Measurements from ENCODE around the gene GOT1.

DNA sequence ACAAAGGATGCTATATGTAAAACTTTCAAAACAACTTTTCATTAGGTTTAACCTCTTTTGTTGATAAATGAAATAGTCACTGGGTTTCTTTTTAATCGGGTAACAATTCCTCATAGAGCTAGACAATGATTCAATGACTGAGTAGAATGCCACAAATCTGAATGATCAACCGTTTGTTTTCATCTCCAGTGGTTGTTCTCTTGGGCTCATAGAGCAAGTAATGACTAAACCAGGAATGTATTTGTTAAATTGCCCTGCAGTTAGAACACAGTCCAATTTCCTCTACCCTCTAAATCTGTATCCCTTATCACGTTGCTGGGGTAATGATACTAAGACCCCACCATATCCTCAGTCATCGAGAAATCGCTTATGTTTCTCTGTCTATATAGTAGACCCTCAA is 61.3 kb downstream of the GOT1 start:
- no peak for TF ChIP-seq JUNB (IDR thresholded peaks at IDR 0.05)
- TF ChIP-seq, protein P1, sequence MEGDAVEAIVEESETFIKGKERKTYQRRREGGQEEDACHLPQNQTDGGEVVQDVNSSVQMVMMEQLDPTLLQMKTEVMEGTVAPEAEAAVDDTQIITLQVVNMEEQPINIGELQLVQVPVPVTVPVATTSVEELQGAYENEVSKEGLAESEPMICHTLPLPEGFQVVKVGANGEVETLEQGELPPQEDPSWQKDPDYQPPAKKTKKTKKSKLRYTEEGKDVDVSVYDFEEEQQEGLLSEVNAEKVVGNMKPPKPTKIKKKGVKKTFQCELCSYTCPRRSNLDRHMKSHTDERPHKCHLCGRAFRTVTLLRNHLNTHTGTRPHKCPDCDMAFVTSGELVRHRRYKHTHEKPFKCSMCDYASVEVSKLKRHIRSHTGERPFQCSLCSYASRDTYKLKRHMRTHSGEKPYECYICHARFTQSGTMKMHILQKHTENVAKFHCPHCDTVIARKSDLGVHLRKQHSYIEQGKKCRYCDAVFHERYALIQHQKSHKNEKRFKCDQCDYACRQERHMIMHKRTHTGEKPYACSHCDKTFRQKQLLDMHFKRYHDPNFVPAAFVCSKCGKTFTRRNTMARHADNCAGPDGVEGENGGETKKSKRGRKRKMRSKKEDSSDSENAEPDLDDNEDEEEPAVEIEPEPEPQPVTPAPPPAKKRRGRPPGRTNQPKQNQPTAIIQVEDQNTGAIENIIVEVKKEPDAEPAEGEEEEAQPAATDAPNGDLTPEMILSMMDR (IDR thresholded peaks at IDR 0.05 in 2 of 3, conservative IDR thresholded peaks at IDR 0.05 in 1 of 3; ENCODE audit: control insufficient read depth in 2 of 3, extremely low read depth in 1 of 3, insufficient read depth in 1 of 3, low read depth in 3 of 3, low read length in 3 of 3), result no peak
- no peak for TF ChIP-seq EP300 (IDR thresholded peaks at IDR 0.05; ENCODE audit: borderline replicate concordance in 1 of 2, control insufficient read depth in 1 of 2, low read depth in 2 of 2, low read length in 2 of 2)
- TF ChIP-seq CBFB (IDR thresholded peaks at IDR 0.05; ENCODE audit: low read depth), result no peak

All from GM12878 (cell line).